ENCODE results near the gene PRSS35.

Gene PRSS35

GRCh38 chr6:83474309-83474708, 38.0 kb upstream of the PRSS35 start:
- Histone ChIP-seq H4K12ac (ENCODE audit: low read depth, low read length) (no peak overlapping the region), H3K9me3 (ENCODE audit: insufficient read depth, low read depth, low read length) (no peaks in the 10 kb centered on the region), H3K9ac (ENCODE audit: low read length) (no peak overlapping the region), H2AK5ac (ENCODE audit: low read length) (no peak overlapping the region), H3K4ac (ENCODE audit: low read depth, low read length) (no peak overlapping the region), H2BK12ac (ENCODE audit: low read length) (no peak overlapping the region), H3K23ac (ENCODE audit: low read length) (no peak overlapping the region), H3K79me1 (ENCODE audit: low read length) (no peaks in the 10 kb centered on the region), H2BK5ac (ENCODE audit: low read depth, low read length, poor library complexity) (no peak overlapping the region), H3K36me3 (ENCODE audit: control insufficient read depth in 1 of 2, insufficient read depth in 2 of 2, low read length in 2 of 2) (no peaks in the 10 kb centered on the region), H3K27me3 (ENCODE audit: insufficient read depth, low read length) (no peaks in the 10 kb centered on the region), H3K14ac (ENCODE audit: low read length) (no peak overlapping the region), H3K4me3 (ENCODE audit: low read depth, low read length) (no peak overlapping the region), H2BK120ac (ENCODE audit: insufficient read depth, low read length, poor library complexity) (no peak overlapping the region), H3K79me2 (ENCODE audit: control insufficient read depth, insufficient read depth, low read length, poor library complexity) (no peaks in the 10 kb centered on the region), H3K18ac (ENCODE audit: low read length) (no peak overlapping the region), H3K4me2 (ENCODE audit: low read length) (no peak overlapping the region), H3K27ac (ENCODE audit: low read depth, low read length) (no peak overlapping the region), H3K4me1 (ENCODE audit: control insufficient read depth in 1 of 2, insufficient read depth in 2 of 2, low read length in 2 of 2) (no peaks in the 10 kb centered on the region), H2AFZ (ENCODE audit: insufficient read depth, low read length, poor library complexity) (no peak overlapping the region), H4K91ac (ENCODE audit: low read depth, low read length) (no peak overlapping the region), H4K8ac (ENCODE audit: low read depth, low read length) (no peak overlapping the region)
- DNase-seq, result no peak
- WGBS (ENCODE audit: extremely low coverage, insufficient coverage, insufficient read length), result no CpG with 5 or more reads among the region's 4 CpGs

DNA sequence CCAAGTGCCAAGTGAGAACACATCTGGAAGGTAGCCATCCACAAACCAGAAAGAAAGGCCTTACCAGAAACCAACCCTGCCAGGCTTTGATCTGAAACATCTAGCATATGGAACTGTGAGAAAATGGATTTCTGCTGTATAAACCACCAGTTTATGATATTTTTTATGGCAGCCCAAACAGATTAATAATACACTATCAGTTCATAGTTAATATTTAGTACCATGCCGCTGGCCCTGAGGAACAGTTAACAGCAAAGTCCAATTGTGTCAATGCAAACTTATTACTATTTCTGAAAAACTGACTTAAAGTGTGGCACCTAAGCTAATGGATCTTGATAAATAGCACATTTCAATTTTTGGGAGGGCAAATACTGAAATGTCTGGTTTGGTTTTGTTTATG, 35.4 kb upstream of the PRSS35 start:
- Histone ChIP-seq H3K4me1 (ENCODE audit: control insufficient read depth in 1 of 2, insufficient read depth in 2 of 2, low read length in 2 of 2) (no peaks in the 10 kb centered on the region), H4K91ac (ENCODE audit: low read depth, low read length) (no peak overlapping the region), H2BK12ac (ENCODE audit: low read length) (no peak overlapping the region), H3K27ac (ENCODE audit: low read depth, low read length) (no peak overlapping the region), H3K4ac (ENCODE audit: low read depth, low read length) (no peak overlapping the region), H3K14ac (ENCODE audit: low read length) (no peak overlapping the region), H3K9ac (ENCODE audit: low read length) (no peak overlapping the region), H3K18ac (ENCODE audit: low read length) (no peak overlapping the region), H3K27me3 (ENCODE audit: insufficient read depth, low read length) (no peaks in the 10 kb centered on the region), H4K12ac (ENCODE audit: low read depth, low read length) (no peak overlapping the region), H3K79me2 (ENCODE audit: control insufficient read depth, insufficient read depth, low read length, poor library complexity) (no peaks in the 10 kb centered on the region), H3K4me3 (ENCODE audit: low read depth, low read length) (no peak overlapping the region), H3K23ac (ENCODE audit: low read length) (no peak overlapping the region), H3K9me3 (ENCODE audit: insufficient read depth, low read depth, low read length) (no peaks in the 10 kb centered on the region), H2BK5ac (ENCODE audit: low read depth, low read length, poor library complexity) (no peak overlapping the region), H2BK120ac (ENCODE audit: insufficient read depth, low read length, poor library complexity) (no peak overlapping the region), H3K36me3 (ENCODE audit: control insufficient read depth in 1 of 2, insufficient read depth in 2 of 2, low read length in 2 of 2) (no peaks in the 10 kb centered on the region), H2AK5ac (ENCODE audit: low read length) (no peak overlapping the region), H3K79me1 (ENCODE audit: low read length) (no peaks in the 10 kb centered on the region), H3K4me2 (ENCODE audit: low read length) (no peak overlapping the region), H4K8ac (ENCODE audit: low read depth, low read length) (no peak overlapping the region), H2AFZ (ENCODE audit: insufficient read depth, low read length, poor library complexity) (no peak overlapping the region)
- WGBS (ENCODE audit: extremely low coverage, insufficient coverage, insufficient read length), result no CpG with 5 or more reads among the region's 1 CpG
- no peak for DNase-seq

- Histone ChIP-seq H2BK5ac (ENCODE audit: low read depth, low read length, poor library complexity) (no peak overlapping the region), H3K4me3 (ENCODE audit: low read depth, low read length) (no peak overlapping the region), H2AK5ac (ENCODE audit: low read length) (no peak overlapping the region), H4K91ac (ENCODE audit: low read depth, low read length) (no peak overlapping the region), H3K23ac (ENCODE audit: low read length) (no peak overlapping the region), H4K12ac (ENCODE audit: low read depth, low read length) (no peak overlapping the region), H3K27ac (ENCODE audit: low read depth, low read length) (no peak overlapping the region), H2AFZ (ENCODE audit: insufficient read depth, low read length, poor library complexity) (no peak overlapping the region), H2BK120ac (ENCODE audit: insufficient read depth, low read length, poor library complexity) (no peak overlapping the region), H4K8ac (ENCODE audit: low read depth, low read length) (no peak overlapping the region), H3K79me2 (ENCODE audit: control insufficient read depth, insufficient read depth, low read length, poor library complexity) (no peaks in the 10 kb centered on the region), H2BK12ac (ENCODE audit: low read length) (no peak overlapping the region), H3K18ac (ENCODE audit: low read length) (no peak overlapping the region), H3K9me3 (ENCODE audit: insufficient read depth, low read depth, low read length) (no peaks in the 10 kb centered on the region), H3K27me3 (ENCODE audit: insufficient read depth, low read length) (no peaks in the 10 kb centered on the region), H3K36me3 (ENCODE audit: control insufficient read depth in 1 of 2, insufficient read depth in 2 of 2, low read length in 2 of 2) (no peaks in the 10 kb centered on the region), H3K9ac (ENCODE audit: low read length) (no peak overlapping the region), H3K14ac (ENCODE audit: low read length) (no peak overlapping the region), H3K4ac (ENCODE audit: low read depth, low read length) (no peak overlapping the region), H3K4me2 (ENCODE audit: low read length) (no peak overlapping the region), H3K4me1 (ENCODE audit: control insufficient read depth in 1 of 2, insufficient read depth in 2 of 2, low read length in 2 of 2) (no peaks in the 10 kb centered on the region), H3K79me1 (ENCODE audit: low read length) (no peaks in the 10 kb centered on the region)
- no peak for DNase-seq
- WGBS (ENCODE audit: extremely low coverage, insufficient coverage, insufficient read length), result no CpG with 5 or more reads among the region's 1 CpG
Measured at GRCh38 chr6:83479389-83479788, 32.9 kb upstream of the PRSS35 start.

- Histone ChIP-seq H3K4me3 (ENCODE audit: low read depth, low read length) (no peak overlapping the region), H3K9ac (ENCODE audit: low read length) (no peak overlapping the region), H3K4me1 (ENCODE audit: control insufficient read depth in 1 of 2, insufficient read depth in 2 of 2, low read length in 2 of 2) (no peaks in the 10 kb centered on the region), H3K79me1 (ENCODE audit: low read length) (no peaks in the 10 kb centered on the region), H3K9me3 (ENCODE audit: insufficient read depth, low read depth, low read length) (no peaks in the 10 kb centered on the region), H2AFZ (ENCODE audit: insufficient read depth, low read length, poor library complexity) (no peak overlapping the region), H3K27ac (ENCODE audit: low read depth, low read length) (no peak overlapping the region), H3K79me2 (ENCODE audit: control insufficient read depth, insufficient read depth, low read length, poor library complexity) (no peaks in the 10 kb centered on the region), H3K4me2 (ENCODE audit: low read length) (no peak overlapping the region), H4K12ac (ENCODE audit: low read depth, low read length) (no peak overlapping the region), H3K14ac (ENCODE audit: low read length) (no peak overlapping the region), H3K27me3 (ENCODE audit: insufficient read depth, low read length) (no peaks in the 10 kb centered on the region), H2AK5ac (ENCODE audit: low read length) (no peak overlapping the region), H3K18ac (ENCODE audit: low read length) (no peak overlapping the region), H2BK120ac (ENCODE audit: insufficient read depth, low read length, poor library complexity) (no peak overlapping the region), H4K8ac (ENCODE audit: low read depth, low read length) (no peak overlapping the region), H2BK5ac (ENCODE audit: low read depth, low read length, poor library complexity) (no peak overlapping the region), H2BK12ac (ENCODE audit: low read length) (no peak overlapping the region), H3K23ac (ENCODE audit: low read length) (no peak overlapping the region), H3K4ac (ENCODE audit: low read depth, low read length) (no peak overlapping the region), H3K36me3 (ENCODE audit: control insufficient read depth in 1 of 2, insufficient read depth in 2 of 2, low read length in 2 of 2) (no peaks in the 10 kb centered on the region), H4K91ac (ENCODE audit: low read depth, low read length) (no peak overlapping the region)
- no CpG with 5 or more reads among the region's 1 CpG for WGBS (ENCODE audit: extremely low coverage, insufficient coverage, insufficient read length)
- no peak for DNase-seq
Measured at GRCh38 chr6:83480470-83480869, 31.9 kb upstream of the PRSS35 start.
